ENCODE measurements around the gene TENM3.

The TENM3 gene

GRCh38 chr4:182705389-182705788 is 462.2 kb downstream of the TENM3 start:
- no peak overlapping the region for H3K27ac ChIP-seq (ENCODE audit: low read depth, low read length)
- no peaks in the 10 kb centered on the region for H3K79me2 ChIP-seq (ENCODE audit: control insufficient read depth, low read length)
- no peaks in the 10 kb centered on the region for H4K20me1 ChIP-seq (ENCODE audit: control insufficient read depth, insufficient read depth, low read depth, low read length)
- no peak overlapping the region for H3K4me2 ChIP-seq (ENCODE audit: low read length)
- no peaks in the 10 kb centered on the region for H3K4me1 ChIP-seq (ENCODE audit: control insufficient read depth, low read length)
- TF ChIP-seq EZH2phosphoT487 (IDR thresholded peaks at IDR 0.05; ENCODE audit: borderline replicate concordance, low read length): no peak
- TF ChIP-seq, protein P1, sequence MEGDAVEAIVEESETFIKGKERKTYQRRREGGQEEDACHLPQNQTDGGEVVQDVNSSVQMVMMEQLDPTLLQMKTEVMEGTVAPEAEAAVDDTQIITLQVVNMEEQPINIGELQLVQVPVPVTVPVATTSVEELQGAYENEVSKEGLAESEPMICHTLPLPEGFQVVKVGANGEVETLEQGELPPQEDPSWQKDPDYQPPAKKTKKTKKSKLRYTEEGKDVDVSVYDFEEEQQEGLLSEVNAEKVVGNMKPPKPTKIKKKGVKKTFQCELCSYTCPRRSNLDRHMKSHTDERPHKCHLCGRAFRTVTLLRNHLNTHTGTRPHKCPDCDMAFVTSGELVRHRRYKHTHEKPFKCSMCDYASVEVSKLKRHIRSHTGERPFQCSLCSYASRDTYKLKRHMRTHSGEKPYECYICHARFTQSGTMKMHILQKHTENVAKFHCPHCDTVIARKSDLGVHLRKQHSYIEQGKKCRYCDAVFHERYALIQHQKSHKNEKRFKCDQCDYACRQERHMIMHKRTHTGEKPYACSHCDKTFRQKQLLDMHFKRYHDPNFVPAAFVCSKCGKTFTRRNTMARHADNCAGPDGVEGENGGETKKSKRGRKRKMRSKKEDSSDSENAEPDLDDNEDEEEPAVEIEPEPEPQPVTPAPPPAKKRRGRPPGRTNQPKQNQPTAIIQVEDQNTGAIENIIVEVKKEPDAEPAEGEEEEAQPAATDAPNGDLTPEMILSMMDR (IDR thresholded peaks at IDR 0.05; ENCODE audit: low read depth, low read length, poor library complexity, severe bottlenecking): no peak
- no peaks in the 10 kb centered on the region for H3K9me3 ChIP-seq (ENCODE audit: control insufficient read depth, insufficient read depth, low read length)
- no peaks in the 10 kb centered on the region for H3K27me3 ChIP-seq (ENCODE audit: control insufficient read depth, low read length)
- no peaks in the 10 kb centered on the region for H3F3A ChIP-seq (ENCODE audit: control insufficient read depth, insufficient read depth)
- no peaks in the 10 kb centered on the region for H3K36me3 ChIP-seq (ENCODE audit: control insufficient read depth, low read length)
- no peak overlapping the region for H3K4me3 ChIP-seq (ENCODE audit: low read length)
- no peaks in the 10 kb centered on the region for H3K9me2 ChIP-seq (replicated peaks; ENCODE audit: control insufficient read depth, low read length)

DNA sequence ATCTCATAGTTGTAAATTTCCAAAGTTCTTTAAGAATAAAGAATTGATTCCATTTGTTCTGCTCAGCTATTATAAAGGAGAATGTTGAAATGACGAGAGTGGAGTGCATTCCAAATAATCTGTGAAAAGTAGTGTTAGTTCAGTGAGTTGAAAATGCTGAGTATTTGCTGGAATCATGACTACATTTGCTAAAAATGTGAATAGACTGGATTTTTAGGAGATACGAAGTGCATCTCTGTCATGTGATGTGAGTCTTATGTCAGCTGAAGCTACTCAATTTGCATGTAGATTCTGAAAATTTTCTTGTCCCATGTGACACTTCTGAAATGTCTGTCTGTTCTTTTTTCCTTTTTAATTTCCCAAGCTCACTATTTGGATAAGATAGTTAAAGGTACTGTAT is 468.0 kb downstream of the TENM3 start:
- Histone ChIP-seq H3K4me1 (ENCODE audit: control insufficient read depth, low read length) (no peaks in the 10 kb centered on the region), H3K9me3 (ENCODE audit: control insufficient read depth, insufficient read depth, low read length) (no peaks in the 10 kb centered on the region), H3K36me3 (ENCODE audit: control insufficient read depth, low read length) (no peaks in the 10 kb centered on the region), H3K27ac (ENCODE audit: low read depth, low read length) (no peak overlapping the region), H3K79me2 (ENCODE audit: control insufficient read depth, low read length) (no peaks in the 10 kb centered on the region), H4K20me1 (ENCODE audit: control insufficient read depth, insufficient read depth, low read depth, low read length) (no peaks in the 10 kb centered on the region), H3K4me2 (ENCODE audit: low read length) (no peak overlapping the region), H3K4me3 (ENCODE audit: low read length) (no peak overlapping the region), H3K9me2 (replicated peaks; ENCODE audit: control insufficient read depth, low read length) (no peaks in the 10 kb centered on the region), H3F3A (ENCODE audit: control insufficient read depth, insufficient read depth) (no peaks in the 10 kb centered on the region), H3K27me3 (ENCODE audit: control insufficient read depth, low read length) (no peaks in the 10 kb centered on the region)
- TF ChIP-seq EZH2phosphoT487 (IDR thresholded peaks at IDR 0.05; ENCODE audit: borderline replicate concordance, low read length): no peak
- TF ChIP-seq, protein P1 (IDR thresholded peaks at IDR 0.05; ENCODE audit: low read depth, low read length, poor library complexity, severe bottlenecking): no peak

DNA sequence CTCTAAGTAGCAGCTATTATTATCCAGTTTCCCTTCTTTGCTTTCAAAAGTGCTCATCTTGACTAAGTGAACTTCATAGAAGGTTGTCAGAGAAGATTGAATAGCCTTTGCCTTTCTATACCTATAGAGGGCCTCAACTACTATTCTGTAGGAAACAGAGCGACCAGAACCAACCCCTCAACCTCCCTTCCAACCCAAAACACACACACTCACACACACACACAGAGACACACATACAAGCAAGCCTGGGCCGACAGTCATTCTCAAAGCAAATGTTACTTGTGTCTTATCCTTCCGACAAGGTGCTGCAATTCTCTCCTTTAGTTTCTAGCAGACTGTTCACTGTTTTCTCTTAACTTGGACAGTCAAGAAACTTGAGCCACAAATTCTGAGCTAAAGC is 472.3 kb downstream of the TENM3 start:
- TF ChIP-seq, protein P1 (IDR thresholded peaks at IDR 0.05; ENCODE audit: low read depth, low read length, poor library complexity, severe bottlenecking): no peak
- no peak for TF ChIP-seq EZH2phosphoT487 (IDR thresholded peaks at IDR 0.05; ENCODE audit: borderline replicate concordance, low read length)
- H3K27me3 ChIP-seq (ENCODE audit: control insufficient read depth, low read length): no peaks in the 10 kb centered on the region
- H3K9me2 ChIP-seq (replicated peaks; ENCODE audit: control insufficient read depth, low read length): no peaks in the 10 kb centered on the region
- no peaks in the 10 kb centered on the region for H3K9me3 ChIP-seq (ENCODE audit: control insufficient read depth, insufficient read depth, low read length)
- no peaks in the 10 kb centered on the region for H3F3A ChIP-seq (ENCODE audit: control insufficient read depth, insufficient read depth)
- H3K36me3 ChIP-seq (ENCODE audit: control insufficient read depth, low read length): no peaks in the 10 kb centered on the region
- no peak overlapping the region for H3K4me2 ChIP-seq (ENCODE audit: low read length)
- no peak overlapping the region for H3K4me3 ChIP-seq (ENCODE audit: low read length)
- H3K79me2 ChIP-seq (ENCODE audit: control insufficient read depth, low read length): no peaks in the 10 kb centered on the region
- no peaks in the 10 kb centered on the region for H4K20me1 ChIP-seq (ENCODE audit: control insufficient read depth, insufficient read depth, low read depth, low read length)
- no peaks in the 10 kb centered on the region for H3K4me1 ChIP-seq (ENCODE audit: control insufficient read depth, low read length)
- no peak overlapping the region for H3K27ac ChIP-seq (ENCODE audit: low read depth, low read length)

GRCh38 chr4:182716192-182716591 is 473.0 kb downstream of the TENM3 start:
- no peaks in the 10 kb centered on the region for H4K20me1 ChIP-seq (ENCODE audit: control insufficient read depth, insufficient read depth, low read depth, low read length)
- no peak overlapping the region for H3K4me2 ChIP-seq (ENCODE audit: low read length)
- H3K9me2 ChIP-seq (replicated peaks; ENCODE audit: control insufficient read depth, low read length): no peaks in the 10 kb centered on the region
- H3K4me3 ChIP-seq (ENCODE audit: low read length): no peak overlapping the region
- no peaks in the 10 kb centered on the region for H3K9me3 ChIP-seq (ENCODE audit: control insufficient read depth, insufficient read depth, low read length)
- no peak for TF ChIP-seq EZH2phosphoT487 (IDR thresholded peaks at IDR 0.05; ENCODE audit: borderline replicate concordance, low read length)
- TF ChIP-seq, protein P1 (IDR thresholded peaks at IDR 0.05; ENCODE audit: low read depth, low read length, poor library complexity, severe bottlenecking): no peak
- no peaks in the 10 kb centered on the region for H3F3A ChIP-seq (ENCODE audit: control insufficient read depth, insufficient read depth)
- no peaks in the 10 kb centered on the region for H3K27me3 ChIP-seq (ENCODE audit: control insufficient read depth, low read length)
- no peak overlapping the region for H3K27ac ChIP-seq (ENCODE audit: low read depth, low read length)
- no peaks in the 10 kb centered on the region for H3K79me2 ChIP-seq (ENCODE audit: control insufficient read depth, low read length)
- H3K36me3 ChIP-seq (ENCODE audit: control insufficient read depth, low read length): no peaks in the 10 kb centered on the region
- H3K4me1 ChIP-seq (ENCODE audit: control insufficient read depth, low read length): no peaks in the 10 kb centered on the region
